Left ventricle myocardium inferior (tissue), 1 donor: Measurements from ENCODE around the gene G3BP2. TPM values are rescaled to one million over a fixed set of nuclear protein-coding genes. Genes with fewer than 3 reads are reported as not detected.
"Not testable (repeated sequence)": the region's sequence is repeated elsewhere in the genome, so short reads cannot be mapped to it uniquely, and the experiment has no call there.

Source experiments
- DNase-seq: peaks from one replicate; pipeline ENCODE4 v3.0.0-alpha.2; 2020
- H3K27ac ChIP-seq: fragments of 200-600 bp; replicated peaks from 2 replicates; pipeline ENCODE4 v1.8.0; 2021
- H3K27me3 ChIP-seq: fragments of 200-600 bp; 2 replicates; pipeline ENCODE4 v1.8.0; 2021; ENCODE audit warnings: low read depth
- H3K36me3 ChIP-seq: fragments of 200-600 bp; 2 replicates; pipeline ENCODE4 v1.8.0; 2021
- H3K4me1 ChIP-seq: fragments of 200-600 bp; 2 replicates; pipeline ENCODE4 v1.8.0; 2021
- H3K4me3 ChIP-seq: fragments of 200-600 bp; 2 replicates; pipeline ENCODE4 v1.8.0; 2021; ENCODE audit warnings: mild to moderate bottlenecking, moderate library complexity
- H3K9me3 ChIP-seq: fragments of 200-600 bp; replicated peaks from 2 replicates; pipeline ENCODE4 v1.8.0; 2021
- intact Hi-C: fragments of 100-400 bp; cut with micrococcal nuclease; formaldehyde crosslinking; loops from one replicate; pipeline ENCODE4 v1.11.0; 2022
- total RNA-seq: library from RNA; stranded (reverse); fragmentation: NEBNext Ultra II Directional; extraction: Animal tissue kit (Norgen Biotek cat#: 25700); gene quantifications from one replicate; pipeline ENCODE4 v1.2.1, GENCODE V29; 2021
- TF ChIP-seq, protein P1 (sequence below): fragments of 200-600 bp; IDR thresholded peaks from 2 replicates; pipeline ENCODE4 v1.8.0; 2021; ENCODE audit warnings: antibody characterized with exemption, mild to moderate bottlenecking, borderline replicate concordance
- donor health status: DM: no; HTN: yes; CAD: no; lungs with severe emphysema.

G3BP2 gene
- total RNA-seq, 1 donor from 2014 or later: 71.2 TPM

DNA sequence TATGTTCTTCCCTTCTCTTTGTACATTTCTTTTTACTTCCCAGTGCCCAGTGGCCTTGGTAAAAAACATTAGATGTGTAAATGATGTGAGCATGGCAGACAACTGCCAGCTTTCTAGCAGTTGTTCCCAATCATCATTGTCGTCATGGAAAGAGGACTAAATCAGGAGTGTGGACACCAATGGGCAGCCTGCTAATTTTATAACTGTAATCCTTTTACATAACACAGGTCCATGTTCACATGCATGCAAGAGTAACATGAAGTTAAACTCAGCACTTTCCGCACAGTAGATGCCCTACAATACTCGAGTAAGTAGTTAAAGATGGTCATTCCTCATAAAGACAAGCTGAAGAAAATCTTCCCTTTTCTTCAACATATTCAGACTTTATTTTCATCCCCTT lies 23.4 kb upstream of the G3BP2 start:
- Histone ChIP-seq H3K36me3 (peaks cover 5% of the 10 kb centered on the region), H3K27ac (peak overlapping the region; percentile 48), H3K27me3 (no peaks in the 10 kb centered on the region), H3K4me3 (no peak overlapping the region), H3K9me3 (no peaks in the 10 kb centered on the region), H3K4me1 (peaks cover 14% of the 10 kb centered on the region)
- TF ChIP-seq, protein P1, sequence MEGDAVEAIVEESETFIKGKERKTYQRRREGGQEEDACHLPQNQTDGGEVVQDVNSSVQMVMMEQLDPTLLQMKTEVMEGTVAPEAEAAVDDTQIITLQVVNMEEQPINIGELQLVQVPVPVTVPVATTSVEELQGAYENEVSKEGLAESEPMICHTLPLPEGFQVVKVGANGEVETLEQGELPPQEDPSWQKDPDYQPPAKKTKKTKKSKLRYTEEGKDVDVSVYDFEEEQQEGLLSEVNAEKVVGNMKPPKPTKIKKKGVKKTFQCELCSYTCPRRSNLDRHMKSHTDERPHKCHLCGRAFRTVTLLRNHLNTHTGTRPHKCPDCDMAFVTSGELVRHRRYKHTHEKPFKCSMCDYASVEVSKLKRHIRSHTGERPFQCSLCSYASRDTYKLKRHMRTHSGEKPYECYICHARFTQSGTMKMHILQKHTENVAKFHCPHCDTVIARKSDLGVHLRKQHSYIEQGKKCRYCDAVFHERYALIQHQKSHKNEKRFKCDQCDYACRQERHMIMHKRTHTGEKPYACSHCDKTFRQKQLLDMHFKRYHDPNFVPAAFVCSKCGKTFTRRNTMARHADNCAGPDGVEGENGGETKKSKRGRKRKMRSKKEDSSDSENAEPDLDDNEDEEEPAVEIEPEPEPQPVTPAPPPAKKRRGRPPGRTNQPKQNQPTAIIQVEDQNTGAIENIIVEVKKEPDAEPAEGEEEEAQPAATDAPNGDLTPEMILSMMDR: no peak
- no peak for DNase-seq
- intact Hi-C loops: no loop called here

- H3K4me3 ChIP-seq: no peak overlapping the region
- H3K36me3 ChIP-seq: peaks cover 5% of the 10 kb centered on the region
- TF ChIP-seq, protein P1: no peak
- peaks cover 14% of the 10 kb centered on the region for H3K4me1 ChIP-seq
- H3K9me3 ChIP-seq: no peaks in the 10 kb centered on the region
- H3K27me3 ChIP-seq: no peaks in the 10 kb centered on the region
- H3K27ac ChIP-seq: peak overlapping the region; percentile 48
- no peak for DNase-seq
- intact Hi-C loops: no loop called here
Measured at GRCh38 chr4:75696071-75696470, 22.9 kb upstream of the G3BP2 start.

- H3K4me1 ChIP-seq: peaks cover 14% of the 10 kb centered on the region
- H3K36me3 ChIP-seq, H3K27ac ChIP-seq, intact Hi-C loops, H3K4me3 ChIP-seq, H3K27me3 ChIP-seq, H3K9me3 ChIP-seq, DNase-seq: not testable (repeated sequence)
Measured at GRCh38 chr4:75692066-75692465, 18.9 kb upstream of the G3BP2 start.

- H3K4me3 ChIP-seq, DNase-seq, intact Hi-C loops, H3K4me1 ChIP-seq, H3K27me3 ChIP-seq, H3K9me3 ChIP-seq, H3K36me3 ChIP-seq, H3K27ac ChIP-seq: not testable (repeated sequence)
Measured at GRCh38 chr4:75687125-75687524, 13.9 kb upstream of the G3BP2 start.

- H3K27ac ChIP-seq: no peak overlapping the region
- no peaks in the 10 kb centered on the region for H3K9me3 ChIP-seq
- TF ChIP-seq, protein P1: no peak
- no peaks in the 10 kb centered on the region for H3K36me3 ChIP-seq
- H3K4me1 ChIP-seq: peaks cover 10% of the 10 kb centered on the region
- intact Hi-C loops: no loop called here
- DNase-seq: no peak
- H3K4me3 ChIP-seq: no peak overlapping the region
- H3K27me3 ChIP-seq: no peaks in the 10 kb centered on the region
Measured at GRCh38 chr4:75686346-75686745, 13.1 kb upstream of the G3BP2 start.

- Histone ChIP-seq H3K27ac (peak overlapping the region; percentile 46), H3K27me3 (no peaks in the 10 kb centered on the region), H3K36me3 (no peaks in the 10 kb centered on the region), H3K4me3 (no peak overlapping the region), H3K4me1 (peaks cover 10% of the 10 kb centered on the region), H3K9me3 (no peaks in the 10 kb centered on the region)
- intact Hi-C loops: no loop called here
- DNase-seq: no peak
- TF ChIP-seq, protein P1: no peak
Measured at GRCh38 chr4:75685546-75686189, 12.5 kb upstream of the G3BP2 start.
